Lower leg skin (tissue), 3 donors: ENCODE measurements around the gene SLC22A4.

ENCODE experiments used
- CTCF ChIP-seq, 3 donors: fragments of 450-650 bp; IDR thresholded peaks; one replicate each; pipeline ENCODE4 v1.5.1; 2016; ENCODE audit warnings: antibody characterized with exemption in 3 of 3, mild to moderate bottlenecking in 3 of 3, moderate library complexity in 2 of 3
- POLR2A ChIP-seq, 2 donors: fragments of 450-650 bp; IDR thresholded peaks; one replicate each; pipeline ENCODE4 v1.6.1; 2016 to 2017; ENCODE audit warnings: antibody characterized with exemption in 2 of 2, mild to moderate bottlenecking in 1 of 2, moderate library complexity in 1 of 2

- TF ChIP-seq CTCF (IDR thresholded peaks at IDR 0.05): no peak
- no peak for TF ChIP-seq POLR2A (IDR thresholded peaks at IDR 0.05)
Measured at GRCh38 chr5:132300577-132301343, 6.6 kb downstream of the SLC22A4 start.
